Measurements from ENCODE around the gene TICRR.

Gene TICRR

DNA sequence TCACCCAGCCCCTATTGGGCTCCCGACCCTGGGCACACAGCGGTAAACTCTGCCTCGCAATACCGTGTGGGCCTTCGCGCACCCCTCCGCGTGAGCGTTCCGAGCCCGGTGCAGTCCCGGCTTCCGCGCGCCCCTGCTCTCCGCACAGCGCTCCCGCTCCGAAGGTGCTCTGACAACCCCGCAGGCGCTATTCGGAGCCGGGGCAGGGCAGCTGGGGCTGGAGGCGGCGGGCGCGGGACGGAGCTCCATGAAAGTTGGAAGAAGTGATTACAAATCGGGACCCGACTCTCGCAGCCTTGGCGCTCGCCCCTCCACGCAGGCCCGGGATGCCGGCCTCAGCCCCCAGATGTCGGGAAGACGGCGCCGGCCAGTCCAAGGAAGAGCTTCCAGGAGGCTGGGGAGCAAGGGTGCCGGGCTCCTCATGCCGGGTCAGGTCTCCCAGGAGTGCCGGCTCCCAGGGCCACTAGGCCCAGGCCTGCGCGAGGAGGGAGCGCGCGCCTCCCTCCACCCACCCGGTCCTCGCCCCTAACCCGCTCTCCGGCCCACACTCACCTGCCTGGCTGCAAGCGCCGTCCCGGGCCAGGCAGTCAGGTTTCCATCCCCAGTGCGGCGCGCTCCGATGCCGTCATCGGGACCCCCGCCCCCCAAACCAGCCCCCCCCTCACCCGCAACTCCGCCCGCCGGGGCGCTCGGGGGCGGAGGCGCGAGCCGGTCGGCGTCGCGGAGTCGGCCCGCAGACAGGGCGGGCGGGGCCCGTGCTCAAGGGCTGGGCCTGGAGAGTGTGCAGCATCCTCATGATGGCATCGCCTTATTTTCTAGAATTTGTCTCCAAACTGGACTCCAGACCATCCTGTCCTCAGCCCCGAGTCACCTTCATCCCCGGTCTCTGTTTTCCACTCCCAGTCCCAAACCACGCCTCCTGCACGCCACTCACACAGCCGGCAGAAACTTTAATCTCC, 79.9 kb downstream of the TICRR start, which contains the start of gene KIF7:
Gene KIF7 (minus strand): TSS at position 621 of the 959 bp plus-strand sequence. CDS start 2,537 bp downstream, outside the sequence.
- peak; percentile 88 for DNase-seq (ENCODE audit: low spot score)

DNA sequence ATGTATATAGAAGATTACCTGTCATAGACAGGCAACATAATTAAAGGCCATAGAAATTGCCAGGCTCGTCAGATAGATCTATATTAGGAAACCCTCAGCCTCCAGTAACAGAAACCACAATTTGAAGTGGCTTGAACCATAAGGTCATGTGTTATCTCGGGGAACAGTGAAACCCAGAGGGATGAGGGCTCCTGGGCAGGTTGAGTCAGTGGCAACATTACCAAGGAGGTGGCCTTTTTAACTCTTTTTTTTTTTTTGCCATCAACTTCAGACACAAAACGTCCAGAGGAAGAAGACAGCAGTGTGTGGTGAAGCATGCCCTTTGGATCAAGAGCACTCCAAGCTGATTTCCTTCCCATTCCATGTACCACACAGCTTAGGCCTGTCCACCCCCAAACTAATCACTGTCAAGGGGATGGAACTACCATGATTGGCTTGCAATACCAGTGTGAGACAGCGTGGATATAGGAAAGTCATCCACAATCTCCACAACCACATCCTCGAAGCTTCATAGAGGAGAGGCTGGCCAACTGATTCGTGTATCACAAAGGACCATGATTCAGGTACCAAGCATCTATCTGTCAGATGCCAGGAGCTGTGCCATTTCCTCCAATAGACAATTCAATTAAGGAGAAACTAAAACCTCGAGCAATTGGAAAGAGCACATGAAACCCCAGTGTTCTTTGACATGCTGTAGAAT, 81.0 kb downstream of the TICRR start:
- DNase-seq (ENCODE audit: low spot score) = peak; percentile 59

DNA sequence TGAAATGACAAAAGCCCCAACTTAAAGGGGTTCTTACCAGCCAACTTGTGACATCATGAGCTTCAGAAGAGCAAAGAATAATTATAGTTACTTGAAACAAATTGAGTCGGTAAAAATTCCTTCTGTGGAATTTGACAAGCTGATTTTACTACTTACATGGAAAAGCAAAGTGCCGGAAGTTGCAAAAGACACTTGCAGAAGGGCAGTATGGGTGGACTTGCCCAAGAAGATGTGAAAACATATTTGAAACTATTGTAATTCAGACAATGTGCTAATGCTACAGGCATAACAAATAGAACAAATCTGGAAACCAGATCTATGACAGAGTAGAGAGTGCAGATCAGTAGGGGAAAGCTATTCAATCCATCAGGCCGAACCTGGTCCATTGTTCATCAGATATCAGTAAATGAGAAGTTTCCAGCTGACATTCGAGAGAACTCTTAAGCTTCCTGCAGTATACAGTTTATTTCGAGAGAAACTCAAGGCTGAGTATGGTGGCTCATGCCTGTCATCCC, 82.5 kb downstream of the TICRR start:
- peak; percentile 37 for DNase-seq (ENCODE audit: low spot score)

DNA sequence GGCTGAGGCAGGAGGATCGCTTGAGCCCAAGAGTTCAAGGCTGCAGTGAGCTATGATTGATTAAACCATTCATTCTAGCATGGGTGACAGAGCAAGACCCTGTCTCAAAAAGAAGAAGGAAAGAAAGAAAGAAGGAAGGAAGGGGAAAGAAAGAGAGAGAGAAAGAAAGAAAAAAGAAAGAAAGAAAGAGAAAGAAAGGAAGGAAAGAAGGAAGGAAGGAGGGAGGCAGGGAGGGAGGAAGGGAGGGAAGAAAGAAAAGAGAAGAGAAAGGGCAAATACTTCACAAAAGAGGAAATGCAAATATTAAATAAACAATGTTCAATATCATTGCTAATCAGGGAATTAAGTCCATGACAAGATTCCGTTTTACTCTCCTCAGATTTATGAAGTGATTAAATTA, 84.0 kb downstream of the TICRR start:
- DNase-seq (ENCODE audit: low spot score) = no peak

DNA sequence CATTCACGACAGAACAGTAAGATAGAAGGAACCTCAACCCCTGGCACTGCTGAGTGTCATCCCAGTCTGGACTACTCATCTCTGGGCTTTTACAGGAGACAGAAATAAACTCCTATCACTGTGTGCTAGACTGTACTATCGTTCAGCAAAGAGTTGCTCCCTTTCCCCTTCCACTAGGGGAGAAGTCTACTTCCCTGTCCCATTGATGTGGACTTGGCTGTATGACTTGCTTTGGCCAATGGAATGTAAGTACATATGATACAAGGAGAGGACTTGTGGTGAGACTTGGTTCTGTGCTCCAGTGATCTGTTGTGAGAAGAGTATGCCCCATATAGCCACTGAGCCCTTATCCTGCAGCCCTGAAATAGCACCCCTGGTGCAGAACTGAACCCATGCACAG, 85.3 kb downstream of the TICRR start:
- DNase-seq (ENCODE audit: low spot score) = no peak

DNA sequence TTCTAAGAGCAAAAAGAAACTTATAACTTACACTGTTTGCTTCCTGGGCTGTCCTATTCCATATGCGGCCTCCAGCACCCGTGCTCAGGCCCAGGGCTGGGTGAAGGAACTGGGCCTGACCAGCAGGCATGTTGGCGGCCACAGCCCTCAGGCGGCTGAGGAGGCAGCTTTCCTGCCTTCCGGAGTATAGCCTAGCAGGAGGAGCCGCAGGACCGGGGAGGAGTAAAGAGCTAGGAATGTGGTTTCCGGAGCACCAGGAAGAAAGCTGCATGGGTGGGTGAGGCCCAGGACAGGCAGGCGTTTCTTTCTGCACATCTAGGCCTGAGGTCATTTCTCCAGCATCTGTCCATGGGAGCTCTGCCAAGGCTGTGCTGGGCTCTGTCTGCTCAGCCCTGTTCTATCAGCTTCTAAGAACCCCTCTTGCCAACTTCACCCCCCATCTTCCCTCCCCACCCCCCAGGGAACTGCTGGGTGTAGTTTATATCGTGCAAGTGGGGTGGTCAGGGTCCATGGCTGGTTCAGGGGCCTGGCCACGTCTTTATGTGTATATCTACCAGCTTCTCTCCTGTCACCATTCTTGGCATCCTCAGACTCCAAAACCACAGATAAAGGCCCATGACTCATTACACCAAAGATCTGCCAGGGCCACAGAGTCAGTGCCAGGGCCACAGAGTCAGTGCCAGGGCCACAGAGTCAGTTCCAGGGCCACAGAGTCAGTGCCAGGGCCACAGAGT, 87.8 kb downstream of the TICRR start:
- peak; percentile 98 for DNase-seq (ENCODE audit: low spot score)

DNA sequence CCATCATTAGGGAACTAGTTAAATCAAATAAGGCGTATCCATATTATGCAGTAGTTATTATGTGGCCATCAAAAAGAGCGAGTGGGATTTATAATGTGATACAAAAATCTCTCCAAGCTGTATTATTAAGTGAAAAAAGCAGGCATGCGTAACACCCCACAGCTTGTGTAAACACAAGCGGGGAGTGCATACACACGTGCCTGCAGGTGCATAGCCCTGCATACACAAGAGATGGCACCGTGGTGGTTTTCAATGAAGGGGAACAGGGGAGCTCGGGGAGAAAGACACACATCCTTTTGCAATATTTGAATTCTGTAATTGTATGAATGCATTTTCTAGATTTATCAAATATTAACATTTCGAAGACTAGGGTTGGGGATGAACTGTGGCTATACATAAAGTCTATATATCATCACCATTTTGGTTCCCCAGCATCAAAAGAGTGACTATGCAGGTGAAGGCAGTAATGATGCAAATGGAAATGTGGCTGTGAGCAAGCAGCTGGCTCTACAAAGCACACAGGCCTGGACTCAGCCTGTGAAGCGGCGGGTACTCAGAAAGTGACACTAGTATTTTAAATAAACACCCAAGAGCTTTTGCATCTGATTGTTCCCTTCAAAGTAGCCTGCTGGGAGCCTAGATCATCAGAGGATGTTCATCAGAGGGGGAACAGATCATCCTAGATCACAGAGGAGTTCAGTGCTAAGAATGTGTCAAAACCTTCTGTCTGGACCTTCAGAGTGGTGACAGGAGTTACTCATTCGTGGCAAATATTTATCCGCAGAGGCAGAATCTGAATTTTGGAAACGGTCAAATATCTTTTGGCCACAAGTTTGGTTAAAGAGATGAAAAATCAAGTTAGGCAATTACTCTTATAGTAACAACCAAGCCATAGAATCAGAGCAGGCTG, 89.4 kb downstream of the TICRR start:
- no peak for DNase-seq (ENCODE audit: low spot score)

DNA sequence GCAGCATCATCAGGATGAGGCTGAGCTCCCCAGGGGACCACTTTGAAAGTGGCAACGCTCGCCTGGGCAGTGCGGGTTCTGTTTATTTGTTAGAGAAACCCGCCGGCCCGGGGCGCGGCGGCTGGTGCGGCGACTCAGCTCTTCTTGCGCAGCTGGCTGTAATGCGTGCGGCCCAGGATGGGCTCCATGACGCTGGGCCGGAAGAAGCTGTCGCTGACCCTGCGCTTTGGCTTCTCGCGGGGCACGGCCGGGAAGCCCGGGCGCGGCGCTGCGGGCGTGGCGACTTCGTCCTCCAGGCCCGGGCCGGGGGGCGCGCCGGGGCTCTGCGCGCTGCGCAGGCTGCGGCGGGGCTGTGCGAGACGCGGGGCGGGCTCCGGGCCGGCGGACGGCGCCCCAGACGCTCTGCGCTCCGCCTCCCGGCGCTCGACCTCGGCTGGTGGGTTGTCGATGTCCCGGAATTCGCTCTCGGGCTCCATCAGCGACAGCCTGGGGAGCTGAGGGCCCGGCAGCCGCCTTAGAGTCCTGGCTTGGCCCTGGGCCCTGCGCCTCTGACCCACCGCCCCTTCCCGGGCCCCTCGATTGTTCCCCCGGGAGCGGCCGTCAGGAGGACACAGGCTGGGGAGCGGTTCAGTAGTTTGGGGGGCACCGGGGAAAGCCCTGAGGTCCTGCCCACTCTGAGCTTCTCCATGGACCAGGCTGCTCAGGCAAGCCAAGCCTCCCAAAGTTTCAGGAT, 90.3 kb downstream of the TICRR start:
- peak; percentile 64 for DNase-seq (ENCODE audit: low spot score)

DNA sequence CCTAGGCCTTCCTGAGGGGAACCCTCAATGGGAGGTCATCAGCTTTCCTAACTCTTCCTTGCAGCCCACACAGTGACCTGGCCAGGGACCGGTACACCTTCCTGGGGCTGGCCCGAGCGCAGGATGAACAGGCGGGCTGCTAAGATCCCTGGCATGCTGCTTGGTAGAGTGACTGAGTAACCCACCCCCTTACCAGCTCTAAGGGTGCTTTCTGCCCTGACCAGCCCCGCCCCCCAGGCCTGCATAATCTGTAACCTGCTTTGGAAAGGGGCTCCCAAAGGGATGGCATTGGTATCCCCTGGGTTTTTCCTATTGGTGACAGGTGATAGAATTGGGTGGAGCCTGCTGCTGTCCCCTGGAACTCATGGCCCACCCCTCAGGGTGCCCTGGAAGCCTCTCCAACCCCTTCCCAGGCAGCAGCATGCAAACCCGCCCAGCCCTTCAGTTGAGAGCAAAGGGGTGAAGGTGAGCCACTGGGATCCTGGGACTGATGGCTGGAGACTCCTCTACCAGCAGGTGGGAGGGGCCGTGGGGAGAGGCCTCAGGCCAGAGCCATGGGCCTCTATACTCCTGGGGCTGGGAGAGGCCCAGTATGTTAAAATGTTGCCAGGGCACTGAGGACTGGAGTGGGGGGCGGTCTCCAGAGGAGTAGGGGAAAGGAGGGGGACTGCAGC, 91.1 kb downstream of the TICRR start:
- DNase-seq (ENCODE audit: low spot score) = no peak

DNA sequence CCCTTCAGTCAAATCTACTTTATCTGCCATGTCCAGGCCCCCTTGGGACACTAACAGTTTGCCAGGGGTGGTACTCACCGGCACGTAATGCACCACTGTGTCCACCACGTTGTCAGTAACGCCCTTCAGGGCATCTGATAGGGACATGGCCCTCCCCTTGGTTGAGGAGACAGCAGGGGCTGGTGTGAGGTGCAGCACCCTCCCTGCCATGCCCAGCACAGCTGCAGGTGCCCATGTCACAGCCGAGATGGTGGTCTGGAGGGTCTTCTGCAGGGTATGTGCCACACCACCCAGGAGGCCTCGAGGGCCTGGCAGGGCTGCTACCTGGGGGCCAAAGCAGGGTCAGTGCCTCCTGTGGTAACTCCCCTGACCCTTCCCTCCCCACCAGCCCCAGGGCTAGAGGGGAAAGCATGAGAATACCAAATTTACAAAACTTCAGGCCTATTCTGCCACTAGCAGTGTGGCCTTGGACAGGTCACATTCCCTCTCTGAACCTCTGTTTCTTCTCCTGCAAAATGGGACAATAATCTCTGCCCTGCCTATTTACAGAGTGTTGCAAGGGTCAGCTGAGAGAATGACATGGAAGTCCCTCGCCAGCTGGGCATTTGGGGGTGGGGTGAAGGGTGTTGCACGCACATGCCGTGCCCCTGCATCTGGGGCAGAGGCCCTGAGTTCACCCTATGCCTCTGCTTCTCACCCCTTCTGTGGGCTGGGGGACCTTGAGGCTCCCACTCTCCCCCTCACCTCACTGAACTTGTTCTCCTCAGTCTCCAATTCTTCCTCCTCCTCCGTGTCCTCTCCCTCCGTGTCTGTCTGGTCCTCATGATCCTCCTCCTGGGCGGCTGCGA, 91.8 kb downstream of the TICRR start:
- no peak for DNase-seq (ENCODE audit: low spot score)

DNA sequence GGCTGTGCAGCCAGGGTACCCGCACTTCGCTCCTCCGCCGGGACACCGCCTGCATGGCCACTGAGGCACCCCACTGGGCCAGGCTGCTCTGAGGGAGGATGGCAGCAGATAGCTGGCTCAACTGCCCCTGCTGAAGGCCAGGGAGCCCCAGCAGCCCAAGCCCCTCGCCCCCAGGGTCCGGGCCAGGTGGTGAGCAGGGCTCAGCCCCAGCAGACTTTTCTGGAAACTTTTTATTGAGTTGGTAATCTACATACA, 92.4 kb downstream of the TICRR start:
- DNase-seq (ENCODE audit: low spot score) = no peak

DNA sequence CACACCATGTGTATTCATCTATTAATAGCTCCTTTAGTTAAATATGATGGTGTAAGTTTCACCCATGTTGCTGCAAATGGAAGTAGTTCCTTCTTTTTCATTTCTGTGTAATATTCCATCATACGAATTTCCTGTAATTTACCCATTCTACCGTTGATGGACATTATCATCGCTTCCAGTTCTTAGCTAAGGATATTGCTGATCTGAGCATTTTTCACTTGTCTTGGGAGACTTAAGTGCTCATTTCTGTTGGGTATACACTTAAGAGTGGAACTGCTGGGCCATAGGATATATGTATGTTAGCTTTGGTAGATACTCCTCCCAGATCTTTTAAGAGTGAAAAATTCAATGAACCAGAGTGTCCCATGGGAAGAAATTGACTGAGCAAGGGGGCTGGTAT, 92.9 kb downstream of the TICRR start:
- DNase-seq (ENCODE audit: low spot score) = no peak

DNA sequence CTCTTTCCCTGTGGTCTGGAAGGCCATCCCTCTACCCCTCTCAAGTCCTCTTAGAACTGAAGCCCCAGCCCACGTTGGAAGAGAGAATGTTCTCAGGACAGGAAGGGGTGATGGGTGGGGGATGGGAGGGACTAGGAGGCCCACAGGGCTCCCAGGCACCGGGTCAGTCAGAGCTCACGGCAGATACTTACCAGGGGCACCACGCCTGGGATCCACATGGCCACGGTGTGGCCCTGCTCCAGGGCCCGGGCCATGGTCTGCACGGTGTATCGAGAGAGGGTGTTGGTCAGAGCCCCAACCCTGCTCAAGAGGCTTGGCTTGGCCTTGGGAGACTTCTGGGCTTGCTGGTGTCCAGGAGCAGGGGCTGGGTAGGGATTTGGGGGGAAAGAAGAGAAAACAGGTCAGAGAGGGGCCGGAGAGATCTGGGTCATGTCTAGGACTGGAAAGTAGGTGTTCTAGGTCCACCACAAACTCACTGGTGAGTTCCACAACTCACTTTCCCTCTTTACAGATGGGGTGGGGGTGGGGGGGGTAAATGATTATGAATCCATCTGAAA, 94.1 kb downstream of the TICRR start:
- DNase-seq (ENCODE audit: low spot score) = no peak

DNA sequence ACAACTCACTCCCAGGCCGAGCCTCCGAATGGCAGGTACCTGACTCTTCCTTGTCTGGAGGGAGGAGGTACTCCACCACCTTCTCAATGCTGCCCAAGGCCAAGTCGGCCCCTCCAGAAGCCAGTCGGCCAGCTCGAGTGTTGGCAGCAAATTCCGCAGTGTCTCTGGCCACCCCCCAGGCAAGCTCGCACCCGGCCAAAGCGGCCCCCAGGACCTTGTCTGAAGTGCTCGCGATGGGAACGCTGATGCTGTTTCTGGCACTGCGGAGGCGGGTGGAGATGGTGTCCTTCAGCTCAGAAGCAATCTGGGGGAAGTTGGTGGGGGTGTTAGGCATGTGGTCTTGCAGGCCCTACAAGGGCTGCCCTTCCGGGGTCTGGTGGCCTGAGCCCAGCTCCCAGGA, 94.7 kb downstream of the TICRR start:
- no peak for DNase-seq (ENCODE audit: low spot score)

DNA sequence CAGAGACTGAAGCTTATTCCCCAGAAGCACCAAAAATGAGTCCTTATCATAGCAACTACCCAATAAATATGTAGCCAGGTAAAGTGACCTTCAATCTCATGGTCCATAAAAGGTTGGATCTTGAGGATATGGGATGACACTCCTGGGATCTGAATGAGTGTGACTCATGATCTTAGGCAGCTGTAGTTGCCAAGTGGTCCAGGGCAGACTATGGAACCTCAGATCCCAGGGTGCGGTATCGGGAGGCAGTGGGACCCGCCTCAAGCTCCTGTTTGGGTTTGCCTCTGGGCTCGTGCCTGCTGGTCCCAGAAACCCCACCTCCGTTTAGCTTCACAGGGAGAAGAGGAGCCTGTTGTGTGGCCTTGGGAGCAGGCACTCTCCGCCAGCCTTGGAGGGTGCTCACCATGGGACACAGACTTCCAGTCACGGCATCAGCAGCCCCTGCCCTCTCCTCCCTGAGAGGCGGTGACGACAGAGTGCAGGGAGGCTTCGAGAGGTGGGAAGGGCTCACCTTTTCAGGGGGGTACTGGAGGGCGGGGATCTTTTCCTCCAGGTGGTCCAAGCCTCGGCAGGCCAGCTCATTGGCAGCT, 95.8 kb downstream of the TICRR start:
- DNase-seq (ENCODE audit: low spot score) = no peak

DNA sequence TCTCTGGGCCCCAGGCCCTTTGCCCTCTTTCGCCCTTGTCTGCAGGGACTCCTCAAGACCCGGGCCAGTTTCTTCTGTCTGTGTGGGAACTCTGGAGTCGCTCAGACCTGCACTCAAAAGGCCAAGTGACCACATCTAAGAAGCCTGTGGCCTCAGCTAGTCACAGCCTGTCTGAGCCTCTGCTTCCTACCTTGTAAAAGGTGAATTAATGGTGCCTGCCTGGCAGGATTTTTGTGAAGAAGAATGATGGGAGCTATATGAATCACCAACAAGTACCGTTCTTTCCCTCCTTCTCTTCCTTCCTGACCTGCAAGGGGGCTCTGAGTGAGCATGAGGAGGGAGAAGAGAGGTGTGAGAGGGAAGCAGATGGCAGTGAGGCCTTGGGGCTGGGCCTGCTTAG, 96.4 kb downstream of the TICRR start:
- no peak for DNase-seq (ENCODE audit: low spot score)

DNA sequence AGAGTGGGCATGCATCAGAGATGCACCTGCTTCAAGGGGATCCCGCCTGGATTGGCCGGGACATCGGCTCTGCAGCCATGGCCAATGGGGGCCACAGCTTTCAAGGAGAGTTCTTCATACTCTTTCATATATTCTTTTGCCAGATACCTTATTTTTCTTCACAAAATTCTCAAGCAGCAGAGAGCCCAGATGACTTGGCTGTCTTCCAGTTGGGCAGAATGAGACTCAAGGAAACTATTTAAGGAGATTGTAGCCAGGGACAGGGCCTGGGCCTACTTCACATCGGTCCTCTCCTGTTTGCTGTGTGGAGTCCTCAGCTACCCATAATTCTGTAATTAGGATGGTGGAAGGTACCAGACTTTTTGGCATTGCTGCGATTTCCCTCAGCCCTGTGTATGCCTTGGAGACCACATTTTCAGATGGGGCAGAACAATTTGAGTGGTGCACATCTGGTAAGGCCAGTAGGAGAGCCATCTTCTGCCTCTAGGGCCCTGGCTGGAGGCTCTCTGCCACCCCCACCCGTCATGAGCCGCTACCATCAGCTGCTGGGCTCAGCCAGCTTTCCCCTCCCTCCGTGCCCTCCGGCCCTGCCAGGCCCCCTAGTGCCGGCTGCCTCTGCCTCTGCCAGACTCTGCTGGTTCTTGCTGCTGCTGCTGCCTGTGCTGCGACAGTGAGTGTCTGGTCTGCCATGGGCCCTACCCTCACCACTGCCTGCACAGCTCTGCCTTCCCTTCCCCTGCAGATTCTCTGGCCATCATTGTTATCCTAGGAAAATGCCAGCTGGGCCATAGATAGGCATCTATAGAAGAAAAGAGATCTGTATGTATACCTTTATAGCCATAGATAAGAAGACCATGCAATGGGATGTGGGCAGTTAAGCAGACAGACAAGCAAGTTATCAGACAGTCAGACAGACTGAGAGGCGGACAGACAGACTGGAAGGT, 97.2 kb downstream of the TICRR start:
- peak; percentile 52 for DNase-seq (ENCODE audit: low spot score)

DNA sequence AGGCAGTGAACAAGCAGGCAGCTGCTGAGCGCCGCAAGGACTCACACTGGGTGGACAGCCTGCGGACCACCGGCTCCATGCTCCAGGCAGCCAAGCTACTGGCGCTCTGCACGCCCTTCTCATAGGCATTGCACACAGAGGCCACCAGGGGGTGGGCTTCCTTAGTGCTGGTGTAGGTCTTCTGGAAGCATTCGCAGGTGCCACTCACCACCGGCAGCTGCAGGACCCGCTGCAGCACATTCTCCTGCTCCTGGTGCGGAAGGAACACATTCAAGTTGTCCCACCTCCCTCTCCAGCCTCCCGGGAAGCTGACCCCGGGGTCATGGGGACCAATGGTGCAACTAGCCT, 97.9 kb downstream of the TICRR start:
- DNase-seq (ENCODE audit: low spot score) = no peak

All from AG08395 (cell line).